Fibroblast of the aortic adventitia (primary cell): ENCODE results near the gene DNM1. TPM values are rescaled to one million over a fixed set of nuclear protein-coding genes. Genes with fewer than 3 reads are reported as not detected.
"Not testable (repeated sequence)": the region's sequence is repeated elsewhere in the genome, so short reads cannot be mapped to it uniquely, and the experiment has no call there.

Experiments
- DNase-seq: peaks from one replicate; pipeline ENCODE4 v3.0.0-alpha.2; 2010; ENCODE audit warnings: low read depth
- H3K4me3 ChIP-seq: 2 replicates; pipeline ENCODE4 v1.5.1; 2011; ENCODE audit warnings: low read depth, mild to moderate bottlenecking, control low read depth, low read length, moderate library complexity
- total RNA-seq: library from RNA; depleted of rRNA; stranded (reverse); fragments of >200 nt; gene quantifications from 2 replicates; pipeline ENCODE4 v1.2.3, GENCODE V29; 2012; ENCODE audit warnings: low replicate concordance
- TF ChIP-seq, protein P1 (sequence below): IDR thresholded peaks from 2 replicates; pipeline ENCODE4 v1.5.1; 2011; ENCODE audit warnings: mild to moderate bottlenecking, low read length, control low read depth, inconsistent platforms; ENCODE audit not compliant: insufficient read depth

The DNM1 gene
- total RNA-seq, 1 donor, result 57.4 TPM

DNA sequence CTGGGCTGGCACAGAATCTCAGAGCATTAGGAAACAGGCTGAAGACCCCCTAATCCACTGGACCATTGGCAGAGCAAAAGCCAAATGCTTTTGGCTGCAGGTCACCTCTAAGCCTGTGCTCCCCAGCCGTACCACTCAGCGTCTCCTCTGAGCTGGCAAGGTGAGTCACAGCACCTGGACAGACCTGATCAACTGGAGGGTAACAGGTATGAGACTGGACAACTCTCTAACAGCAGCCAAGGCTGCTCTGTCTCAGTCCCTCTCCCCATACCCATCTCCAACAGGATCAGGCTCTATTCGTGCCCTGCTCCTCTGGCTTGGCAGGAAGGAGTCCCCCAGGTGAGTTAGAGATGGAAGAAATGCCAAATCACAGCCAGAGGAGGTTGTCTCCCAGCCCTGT, 67.9 kb downstream of the DNM1 start:
- no peak for DNase-seq
- TF ChIP-seq, protein P1, sequence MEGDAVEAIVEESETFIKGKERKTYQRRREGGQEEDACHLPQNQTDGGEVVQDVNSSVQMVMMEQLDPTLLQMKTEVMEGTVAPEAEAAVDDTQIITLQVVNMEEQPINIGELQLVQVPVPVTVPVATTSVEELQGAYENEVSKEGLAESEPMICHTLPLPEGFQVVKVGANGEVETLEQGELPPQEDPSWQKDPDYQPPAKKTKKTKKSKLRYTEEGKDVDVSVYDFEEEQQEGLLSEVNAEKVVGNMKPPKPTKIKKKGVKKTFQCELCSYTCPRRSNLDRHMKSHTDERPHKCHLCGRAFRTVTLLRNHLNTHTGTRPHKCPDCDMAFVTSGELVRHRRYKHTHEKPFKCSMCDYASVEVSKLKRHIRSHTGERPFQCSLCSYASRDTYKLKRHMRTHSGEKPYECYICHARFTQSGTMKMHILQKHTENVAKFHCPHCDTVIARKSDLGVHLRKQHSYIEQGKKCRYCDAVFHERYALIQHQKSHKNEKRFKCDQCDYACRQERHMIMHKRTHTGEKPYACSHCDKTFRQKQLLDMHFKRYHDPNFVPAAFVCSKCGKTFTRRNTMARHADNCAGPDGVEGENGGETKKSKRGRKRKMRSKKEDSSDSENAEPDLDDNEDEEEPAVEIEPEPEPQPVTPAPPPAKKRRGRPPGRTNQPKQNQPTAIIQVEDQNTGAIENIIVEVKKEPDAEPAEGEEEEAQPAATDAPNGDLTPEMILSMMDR, result no peak
- no peak overlapping the region for H3K4me3 ChIP-seq

DNA sequence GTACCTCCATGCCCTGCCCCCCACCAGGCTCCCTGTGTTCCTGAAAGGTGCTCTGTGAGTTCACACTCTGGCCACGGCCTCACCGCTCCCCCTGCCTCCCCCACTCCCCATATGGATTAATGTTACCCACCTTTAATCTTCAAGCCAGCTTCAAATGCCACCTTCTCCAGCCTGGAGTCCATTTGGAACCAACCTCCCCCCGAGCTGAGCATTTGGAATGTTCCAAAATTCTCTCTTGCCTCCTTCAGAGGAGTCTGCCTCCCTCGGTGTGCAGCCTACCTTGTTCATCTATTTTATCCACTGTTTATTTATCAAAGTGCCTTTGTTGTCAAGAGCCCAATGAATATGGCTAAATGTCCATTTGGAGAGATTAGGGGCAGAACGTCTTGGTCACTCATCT, 68.3 kb downstream of the DNM1 start:
- no peak overlapping the region for H3K4me3 ChIP-seq
- TF ChIP-seq, protein P1, result no peak
- no peak for DNase-seq

DNA sequence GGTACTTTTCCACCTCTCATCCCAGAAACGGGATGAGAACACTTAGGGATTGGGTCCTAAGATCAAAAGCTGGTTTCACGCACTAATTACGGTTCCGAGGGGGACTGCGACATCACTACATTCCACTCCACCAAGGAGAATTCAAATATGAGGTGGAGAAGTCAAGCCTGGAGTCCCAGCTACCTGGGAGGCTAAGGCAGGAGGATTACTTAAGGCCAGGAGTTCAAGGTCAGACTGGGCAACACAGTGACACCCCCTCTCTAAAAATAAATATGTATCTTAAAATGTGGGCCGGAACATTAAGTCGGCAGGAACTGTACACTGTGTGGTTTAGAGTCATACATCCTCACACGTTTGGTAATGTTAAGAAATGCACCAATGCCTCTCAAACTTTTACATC, 71.1 kb downstream of the DNM1 start:
- peak overlapping the region; percentile 90 for H3K4me3 ChIP-seq
- no peak for DNase-seq
- TF ChIP-seq, protein P1, result no peak

DNA sequence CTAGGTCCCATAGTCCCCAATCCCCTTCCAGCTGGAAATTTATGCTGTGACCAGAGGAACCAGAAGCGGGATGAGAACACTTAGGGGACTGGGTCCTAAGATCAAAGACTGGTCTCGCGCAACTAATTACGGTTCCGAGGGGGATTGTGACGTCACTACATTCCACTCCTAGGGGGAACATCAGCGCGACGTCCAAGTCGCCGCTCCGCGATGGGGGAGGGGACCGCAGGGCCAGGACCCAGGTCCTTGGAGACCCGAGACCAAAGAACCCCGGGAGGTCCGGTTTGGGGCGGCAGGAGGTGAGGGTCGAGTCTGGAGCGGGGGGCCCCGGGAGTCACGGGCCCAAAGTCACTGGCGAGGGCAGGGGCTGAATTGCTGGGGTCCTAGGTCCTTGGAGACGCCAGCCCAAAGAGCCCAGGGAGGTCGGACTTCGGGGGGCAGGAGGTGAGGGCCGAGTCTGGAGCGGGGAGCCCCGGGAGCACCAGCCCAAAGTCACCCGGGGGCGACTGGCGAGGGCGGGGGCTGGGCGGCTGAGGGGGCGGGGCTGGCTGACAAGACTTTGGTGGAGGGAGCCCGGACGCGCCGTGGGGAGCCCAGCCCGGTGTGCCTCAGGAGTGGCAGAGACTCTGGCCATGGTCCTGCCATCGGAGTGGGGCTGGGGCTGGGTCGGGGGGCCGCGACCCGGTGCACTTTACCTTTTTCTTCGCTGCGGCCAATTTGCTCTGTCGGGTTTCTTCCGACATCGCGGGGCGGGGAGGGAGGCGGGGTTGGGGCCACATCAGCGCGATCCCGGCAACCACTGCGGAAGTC, 72.2 kb downstream of the DNM1 start, which contains the start of gene GOLGA2:
GOLGA2 (minus strand) TSS at position 810 of the 810 bp plus-strand sequence; CDS start at position 779, 31 bp downstream.
- H3K4me3 ChIP-seq, result peak within 1 kb of the TSS; percentile 90
- TF ChIP-seq, protein P1, result no peak
- DNase-seq, result peak; percentile 77

DNA sequence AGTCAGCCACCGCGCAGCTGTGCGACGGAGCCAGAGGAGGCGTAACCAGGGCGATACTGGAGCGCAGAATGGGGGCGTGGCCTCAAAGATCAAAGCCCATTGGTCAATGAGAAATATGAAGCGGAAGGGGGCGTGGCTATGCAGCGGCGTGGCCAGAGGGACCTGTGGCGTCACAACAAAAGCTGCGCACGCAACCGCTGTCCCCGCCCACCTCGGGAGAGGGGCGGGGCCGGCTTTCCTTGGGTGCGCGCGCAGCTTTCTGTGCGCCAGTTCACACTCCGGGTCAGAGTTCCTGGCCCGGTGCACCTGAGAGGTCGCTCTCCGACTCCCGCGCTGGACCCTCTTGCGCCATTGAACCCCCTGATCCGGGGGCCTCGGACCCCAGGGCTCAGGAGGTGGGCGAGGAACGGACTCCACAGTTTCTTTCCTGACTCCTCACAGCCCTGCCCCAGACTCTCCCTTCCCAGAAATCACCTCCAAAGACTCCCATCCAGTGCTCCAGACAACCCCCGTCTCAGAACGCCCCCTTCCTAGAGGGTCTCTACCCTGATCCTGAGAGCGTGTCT, 72.9 kb downstream of the DNM1 start, which contains the start of gene SWI5:
SWI5 (plus strand) TSS at position 269 of the 566 bp plus-strand sequence.
- peak within 1 kb of the TSS; percentile 90 for H3K4me3 ChIP-seq
- DNase-seq, result peak; percentile 100
- TF ChIP-seq, protein P1, result no peak

DNA sequence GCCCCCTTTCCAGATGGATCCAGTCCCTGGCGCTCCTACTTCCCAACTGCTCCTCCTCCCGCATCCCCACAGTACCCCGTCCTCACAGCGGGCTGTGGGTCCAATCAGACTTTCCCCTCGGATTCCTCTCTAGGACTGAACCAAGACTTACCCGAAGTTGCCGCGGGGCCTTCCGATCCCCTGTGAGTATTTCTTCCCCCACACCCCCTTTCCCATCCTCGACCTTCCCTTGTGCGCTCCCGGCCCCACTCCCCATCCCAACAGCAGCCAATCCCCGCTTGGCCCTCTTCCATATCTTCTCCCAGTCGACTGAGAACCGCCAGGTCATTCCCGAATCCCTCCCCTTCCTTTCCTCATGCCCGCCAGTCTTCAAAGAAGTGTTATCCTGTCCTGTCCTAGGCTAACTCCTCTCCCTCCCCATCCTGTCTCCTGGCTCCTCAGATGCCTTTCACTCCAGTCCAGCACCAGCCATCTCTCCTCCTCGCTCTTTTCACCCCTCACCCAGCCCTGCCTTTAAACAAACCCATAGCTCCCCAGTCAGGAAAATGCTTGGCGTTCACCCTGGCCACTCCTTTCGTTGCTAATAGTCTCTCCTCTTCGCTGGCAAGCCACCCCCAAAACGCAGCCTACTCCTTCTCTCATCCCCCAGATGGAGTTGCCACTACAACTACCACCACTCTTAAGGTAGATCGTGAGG, 73.5 kb downstream of the DNM1 start:
- DNase-seq, result peak; percentile 53

DNA sequence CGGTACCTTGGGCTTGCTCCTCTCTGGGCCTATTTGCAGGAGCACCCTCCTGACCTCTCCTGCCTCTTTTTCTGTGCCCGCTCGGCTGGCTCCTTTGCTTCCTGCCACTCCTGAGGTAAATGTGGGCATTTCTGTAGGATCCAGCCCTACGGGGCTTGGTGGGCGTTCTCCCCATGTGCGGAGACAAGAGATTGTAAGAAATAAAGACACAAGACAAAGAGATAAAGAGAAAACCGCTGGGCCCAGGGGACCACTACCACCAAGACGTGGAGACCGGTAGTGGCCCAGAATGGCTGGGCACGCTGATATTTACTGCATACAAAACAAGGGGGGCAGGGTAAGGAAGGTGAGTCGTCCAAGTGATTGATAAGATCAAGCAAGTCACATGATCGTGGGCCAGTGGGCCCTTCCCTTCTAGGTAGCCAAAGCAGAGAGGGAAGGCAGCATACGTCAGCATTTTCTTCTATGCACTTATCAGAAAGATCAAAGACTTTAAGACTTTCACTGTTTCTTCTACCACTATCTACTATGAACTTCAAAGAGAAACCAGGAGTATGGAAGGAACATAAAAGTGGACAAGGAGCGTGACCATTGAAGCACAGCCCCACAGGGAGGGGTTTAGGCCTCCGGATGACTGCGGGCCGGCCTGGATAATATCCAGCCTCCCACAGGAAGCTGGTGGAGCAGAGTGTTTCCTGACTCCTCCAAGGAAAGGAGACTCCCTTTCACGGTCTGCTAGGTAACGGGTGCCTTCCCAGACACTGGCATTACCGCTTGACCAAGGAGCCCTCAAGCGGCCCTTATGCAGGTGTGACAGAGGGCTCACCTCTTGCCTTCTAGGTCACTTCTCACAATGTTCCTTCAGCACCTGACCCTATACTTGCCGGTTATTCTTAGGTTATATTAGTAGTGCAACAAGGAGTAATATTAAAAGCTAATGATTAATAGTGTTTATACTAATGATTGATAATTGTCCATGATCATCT, 76.2 kb downstream of the DNM1 start:
- not testable (repeated sequence) for H3K4me3 ChIP-seq
- peak; percentile 25 for DNase-seq

More for the DNA sequence above, 73.5 kb downstream of the DNM1 start:
- TF ChIP-seq, protein P1, result no peak
- peak overlapping the region; percentile 90 for H3K4me3 ChIP-seq
